GM23248 (cell line): Measurements from ENCODE around the gene NAV3. TPM values are rescaled to one million over a fixed set of nuclear protein-coding genes. Genes with fewer than 3 reads are reported as not detected.

Source experiments
- DNase-seq: peaks from one replicate; pipeline ENCODE4 v3.0.0-alpha.2; 2015
- H2AFZ ChIP-seq: fragments of 200-600 bp; sonication (generic); 2 replicates; pipeline ENCODE4 v1.6.1; 2016; ENCODE audit warnings: antibody characterized with exemption
- H3F3A ChIP-seq: fragments of 200-600 bp; sonication (generic); 2 replicates; pipeline ENCODE4 v1.6.1; 2016; ENCODE audit warnings: mild to moderate bottlenecking, antibody characterized with exemption, mixed run types; ENCODE audit not compliant: insufficient read depth
- H3K27ac ChIP-seq: fragments of 200-600 bp; sonication (generic); 2 replicates; pipeline ENCODE4 v1.5.1; 2016; ENCODE audit warnings: mild to moderate bottlenecking
- H3K27me3 ChIP-seq: fragments of 200-600 bp; sonication (generic); replicated peaks from 2 replicates; pipeline ENCODE4 v1.6.1; 2016; ENCODE audit warnings: mild to moderate bottlenecking; ENCODE audit not compliant: insufficient read depth
- H3K36me3 ChIP-seq: fragments of 200-600 bp; sonication (generic); 2 replicates; pipeline ENCODE4 v1.6.1; 2016; ENCODE audit warnings: low read depth, mild to moderate bottlenecking
- H3K4me1 ChIP-seq: fragments of 200-600 bp; sonication (generic); 2 replicates; pipeline ENCODE4 v1.6.1; 2016; ENCODE audit warnings: mild to moderate bottlenecking; ENCODE audit not compliant: insufficient read depth
- H3K4me2 ChIP-seq: fragments of 200-600 bp; sonication (generic); one replicate; pipeline ENCODE4 v1.6.1; 2016; ENCODE audit warnings: mild to moderate bottlenecking; ENCODE audit not compliant: unreplicated experiment
- H3K4me3 ChIP-seq: fragments of 200-600 bp; sonication (generic); 2 replicates; pipeline ENCODE4 v1.5.1; 2016; ENCODE audit warnings: mild to moderate bottlenecking
- H3K79me2 ChIP-seq: fragments of 200-600 bp; sonication (generic); 2 replicates; pipeline ENCODE4 v1.6.1; 2016; ENCODE audit warnings: mild to moderate bottlenecking; ENCODE audit not compliant: insufficient read depth
- H3K9ac ChIP-seq: fragments of 200-600 bp; sonication (generic); 2 replicates; pipeline ENCODE4 v1.6.1; 2016; ENCODE audit warnings: mild to moderate bottlenecking
- H3K9me2 ChIP-seq: fragments of 200-600 bp; sonication (generic); 2 replicates; pipeline ENCODE4 v1.6.1; 2016; ENCODE audit warnings: mixed run types, mild to moderate bottlenecking, moderate library complexity; ENCODE audit not compliant: insufficient read depth
- H3K9me3 ChIP-seq: fragments of 200-600 bp; sonication (generic); one replicate; pipeline ENCODE4 v1.6.1; 2017; ENCODE audit warnings: low read depth
- H4K20me1 ChIP-seq: fragments of 200-600 bp; sonication (generic); 2 replicates; pipeline ENCODE4 v1.6.0; 2016; ENCODE audit not compliant: insufficient read depth
- EZH2 ChIP-seq: fragments of 200-600 bp; sonication (generic); IDR thresholded peaks from 2 replicates; pipeline ENCODE4 v1.6.1; 2018; ENCODE audit warnings: antibody characterized with exemption, mild to moderate bottlenecking; ENCODE audit not compliant: insufficient read depth, poor library complexity, severe bottlenecking
- EZH2phosphoT487 ChIP-seq: fragments of 200-600 bp; sonication (generic); IDR thresholded peaks from 2 replicates; pipeline ENCODE4 v1.6.1; 2018; ENCODE audit warnings: antibody characterized with exemption, moderate library complexity, mild to moderate bottlenecking, low read depth; ENCODE audit not compliant: insufficient read depth
- WGBS, 2 experiments: methylation state at CpG; one replicate each; pipeline ENCODE4 v1.1.6; 2015 to 2017; ENCODE audit warnings: low lambda C conversion rate in 2 of 2, low coverage in 1 of 2; ENCODE audit errors: missing lambda C conversion rate in 2 of 2; 5-methylcytosine and 5-hydroxymethylcytosine counted together
- in situ Hi-C: fragments of 300-500 bp; cut with MboI; formaldehyde crosslinking; loops from 2 replicates; pipeline ENCODE4 v1.15.0; 2020
- polyA plus RNA-seq: library from polyadenylated mRNA; unstranded; fragments of >200 nt; fragmentation: Nextera tagmentation; extraction: Ambion mirVana; gene quantifications from 2 replicates; pipeline ENCODE4 v1.2.1, GENCODE V29; 2016
- total RNA-seq: library from RNA; depleted of rRNA; stranded (reverse); fragments of >200 nt; shearing (Covaris generic); gene quantifications from 2 replicates; pipeline ENCODE4 v1.2.3, GENCODE V29; 2014

The NAV3 gene
- total and polyA plus RNA-seq, 2 experiments from 2014 or later, result 24.2 to 69.9 TPM

DNA sequence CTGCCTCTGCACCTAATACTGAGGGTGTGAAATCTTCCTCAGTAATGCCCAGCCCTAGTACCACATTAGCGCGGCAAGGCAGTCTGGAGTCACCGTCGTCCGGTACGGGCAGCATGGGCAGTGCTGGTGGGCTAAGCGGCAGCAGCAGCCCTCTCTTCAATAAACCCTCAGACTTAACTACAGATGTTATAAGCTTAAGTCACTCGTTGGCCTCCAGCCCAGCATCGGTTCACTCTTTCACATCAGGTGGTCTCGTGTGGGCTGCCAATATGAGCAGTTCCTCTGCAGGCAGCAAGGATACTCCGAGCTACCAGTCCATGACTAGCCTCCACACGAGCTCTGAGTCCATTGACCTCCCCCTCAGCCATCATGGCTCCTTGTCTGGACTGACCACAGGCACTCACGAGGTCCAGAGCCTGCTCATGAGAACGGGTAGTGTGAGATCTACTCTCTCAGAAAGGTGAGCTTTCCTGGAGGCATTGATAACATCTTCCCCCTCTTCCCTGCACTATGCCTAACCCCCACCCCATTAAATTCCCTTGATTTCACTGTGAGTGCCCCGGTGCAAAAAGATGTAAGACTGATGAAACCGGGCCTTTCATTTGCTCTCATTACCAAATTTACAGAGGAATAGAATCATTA lies 291.4 kb downstream of the NAV3 start:
- Histone ChIP-seq H3K9ac (no peak overlapping the region), H3K4me1 (peaks cover 17% of the 10 kb centered on the region), H3K9me2 (no peaks in the 10 kb centered on the region), H3K27me3 (no peaks in the 10 kb centered on the region), H3K27ac (no peak overlapping the region), H3K4me2 (no peak overlapping the region), H3F3A (peaks cover 24% of the 10 kb centered on the region; the same call in 1 of the 2 replicates), H3K9me3 (no peaks in the 10 kb centered on the region), H3K4me3 (no peak overlapping the region), H3K79me2 (no peaks in the 10 kb centered on the region; the same call in 1 of the 2 replicates), H4K20me1 (no peaks in the 10 kb centered on the region; the same call in 1 of the 2 replicates), H3K36me3 (peaks cover 28% of the 10 kb centered on the region; the same call in 1 of the 2 replicates), H2AFZ (no peak overlapping the region)
- peak; percentile 10 for DNase-seq
- 90 to 98% methylated on average over 16 of the region's 16 CpGs for WGBS, 2 experiments
- no peak for TF ChIP-seq EZH2
- TF ChIP-seq EZH2phosphoT487, result no peak
- in situ Hi-C loops, result loop anchor here (25.0 kb wide), 1 partner anchor 385 kb away; no protein-coding TSS in a partner anchor

DNA sequence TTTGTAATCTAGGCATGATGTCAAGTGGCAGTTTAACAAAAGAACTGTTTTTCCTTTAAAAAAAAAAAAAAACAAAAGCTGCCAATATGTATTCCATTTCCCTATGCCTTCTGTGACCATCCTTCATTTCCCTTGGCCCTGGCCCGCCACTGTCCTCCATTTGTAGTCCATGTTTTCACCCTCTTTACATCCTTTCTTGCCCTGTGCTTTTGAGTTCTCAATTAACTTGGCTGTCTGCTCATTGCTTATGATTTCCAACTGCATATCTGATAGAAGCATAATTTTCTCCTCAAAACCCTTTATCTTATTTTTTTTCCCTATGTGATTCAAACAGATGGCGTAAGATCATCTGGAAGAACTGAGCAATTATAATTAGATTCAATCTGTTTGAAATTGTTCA lies 297.5 kb downstream of the NAV3 start:
- Histone ChIP-seq H3K4me1 (no peaks in the 10 kb centered on the region), H3K36me3 (peaks cover 62% of the 10 kb centered on the region), H3K27me3 (no peaks in the 10 kb centered on the region), H3K9me3 (no peaks in the 10 kb centered on the region), H3K27ac (no peak overlapping the region), H3K4me2 (no peak overlapping the region), H3F3A (no peaks in the 10 kb centered on the region; the same call in 1 of the 2 replicates), H2AFZ (no peak overlapping the region), H3K9ac (no peak overlapping the region), H3K9me2 (no peaks in the 10 kb centered on the region), H3K79me2 (no peaks in the 10 kb centered on the region; the same call in 1 of the 2 replicates), H4K20me1 (no peaks in the 10 kb centered on the region), H3K4me3 (no peak overlapping the region)
- WGBS, 2 experiments, result 69 to 81% methylated on average over 2 of the region's 2 CpGs
- in situ Hi-C loops, result no loop called here
- no peak for TF ChIP-seq EZH2
- TF ChIP-seq EZH2phosphoT487, result no peak
- DNase-seq, result no peak

GRCh38 chr12:78143717-78144116 lies 313.0 kb downstream of the NAV3 start:
- peaks cover 16% of the 10 kb centered on the region for H3F3A ChIP-seq
- H2AFZ ChIP-seq, result no peak overlapping the region
- H3K4me2 ChIP-seq, result no peak overlapping the region
- no peaks in the 10 kb centered on the region for H3K4me1 ChIP-seq
- H4K20me1 ChIP-seq, result no peaks in the 10 kb centered on the region
- H3K27me3 ChIP-seq, result no peaks in the 10 kb centered on the region
- TF ChIP-seq EZH2phosphoT487, result no peak
- TF ChIP-seq EZH2, result no peak
- no peak for DNase-seq
- no peak overlapping the region for H3K4me3 ChIP-seq
- H3K79me2 ChIP-seq, result no peaks in the 10 kb centered on the region
- peaks cover 44% of the 10 kb centered on the region for H3K36me3 ChIP-seq
- in situ Hi-C loops, result no loop called here
- no peaks in the 10 kb centered on the region for H3K9me3 ChIP-seq
- no peak overlapping the region for H3K27ac ChIP-seq
- H3K9me2 ChIP-seq, result no peaks in the 10 kb centered on the region
- no peak overlapping the region for H3K9ac ChIP-seq

DNA sequence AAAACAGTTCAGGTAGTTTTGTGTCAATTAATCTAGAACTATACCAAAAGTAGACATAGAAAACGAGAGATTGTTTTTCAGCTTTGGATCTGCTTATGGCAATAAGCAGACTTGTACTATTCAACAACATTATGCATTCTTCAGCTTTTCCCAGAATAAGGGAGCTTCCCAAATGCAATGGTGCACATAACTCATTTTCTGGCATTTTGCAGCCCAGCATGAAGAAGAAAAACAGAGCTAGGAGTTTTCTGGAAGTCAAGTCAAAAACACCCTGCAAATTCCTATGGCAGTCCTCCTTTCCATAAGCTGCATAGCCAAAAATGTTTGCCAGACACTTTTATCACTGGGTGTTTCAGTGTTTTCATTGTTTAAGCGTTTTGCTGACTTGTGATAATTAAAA lies 314.7 kb downstream of the NAV3 start:
- Histone ChIP-seq H3K9me3 (no peaks in the 10 kb centered on the region), H3K27ac (no peak overlapping the region), H3K36me3 (peaks cover 33% of the 10 kb centered on the region), H2AFZ (no peak overlapping the region), H3K4me2 (no peak overlapping the region), H3K4me3 (no peak overlapping the region), H3K9me2 (no peaks in the 10 kb centered on the region), H4K20me1 (no peaks in the 10 kb centered on the region), H3K4me1 (no peaks in the 10 kb centered on the region), H3K27me3 (no peaks in the 10 kb centered on the region), H3F3A (peaks cover 16% of the 10 kb centered on the region), H3K9ac (no peak overlapping the region), H3K79me2 (no peaks in the 10 kb centered on the region)
- in situ Hi-C loops, result no loop called here
- TF ChIP-seq EZH2phosphoT487, result no peak
- TF ChIP-seq EZH2, result no peak
- 78 to 80% methylated on average over 2 of the region's 2 CpGs for WGBS, 2 experiments
- DNase-seq, result no peak
